GM18858 (cell line): ENCODE measurements around the gene GIMAP5.

ENCODE experiments used
- ATAC-seq: cut with Tn5 transposase; IDR thresholded peaks from one replicate; pipeline ENCODE4 v1.9.1; 2021; ENCODE audit not compliant: unreplicated experiment

Gene GIMAP5

GRCh38 chr7:150734254-150734653 lies 3.0 kb upstream of the GIMAP5 start:
- no peak for ATAC-seq

- ATAC-seq = no peak
Observed at GRCh38 chr7:150735596-150736358, 1.4 kb upstream of the GIMAP5 start.

GRCh38 chr7:150736864-150737263 lies 354 bp upstream of the GIMAP5 start:
- ATAC-seq = no peak

GRCh38 chr7:150738092-150738491 lies 874 bp downstream of the GIMAP5 start:
- ATAC-seq = no peak

GRCh38 chr7:150738591-150739001 lies 1.4 kb downstream of the GIMAP5 start:
- no peak for ATAC-seq

GRCh38 chr7:150739033-150739432 lies 1.8 kb downstream of the GIMAP5 start:
- ATAC-seq = no peak

- no peak for ATAC-seq
Observed at GRCh38 chr7:150740053-150740452, 2.8 kb downstream of the GIMAP5 start.

- no peak for ATAC-seq
Observed at GRCh38 chr7:150742286-150742968, 5.2 kb downstream of the GIMAP5 start.

- ATAC-seq = no peak
Observed at GRCh38 chr7:150744041-150744656, 6.9 kb downstream of the GIMAP5 start.

GRCh38 chr7:150745086-150745485 lies 7.9 kb downstream of the GIMAP5 start:
- ATAC-seq = no peak

- ATAC-seq = no peak
Observed at GRCh38 chr7:150745876-150746275, 8.7 kb downstream of the GIMAP5 start.

GRCh38 chr7:150746921-150747320 lies 9.7 kb downstream of the GIMAP5 start:
- no peak for ATAC-seq

- ATAC-seq = no peak
Observed at GRCh38 chr7:150748376-150748775, 11.2 kb downstream of the GIMAP5 start.

GRCh38 chr7:150751702-150752101 lies 14.5 kb downstream of the GIMAP5 start:
- ATAC-seq = no peak

- no peak for ATAC-seq
Observed at GRCh38 chr7:150753239-150753638, 16.0 kb downstream of the GIMAP5 start.

GRCh38 chr7:150753826-150754603 lies 16.8 kb downstream of the GIMAP5 start:
- ATAC-seq = no peak

- ATAC-seq = no peak
Observed at GRCh38 chr7:150754951-150755350, 17.7 kb downstream of the GIMAP5 start.

GRCh38 chr7:150755473-150756099 lies 18.4 kb downstream of the GIMAP5 start:
- ATAC-seq = no peak

GRCh38 chr7:150756166-150756565 lies 18.9 kb downstream of the GIMAP5 start:
- no peak for ATAC-seq

- ATAC-seq = no peak
Observed at GRCh38 chr7:150756858-150757257, 19.6 kb downstream of the GIMAP5 start.

GRCh38 chr7:150759479-150759878 lies 22.3 kb downstream of the GIMAP5 start:
- no peak for ATAC-seq
